ENCODE results near the gene HK1.

DNA sequence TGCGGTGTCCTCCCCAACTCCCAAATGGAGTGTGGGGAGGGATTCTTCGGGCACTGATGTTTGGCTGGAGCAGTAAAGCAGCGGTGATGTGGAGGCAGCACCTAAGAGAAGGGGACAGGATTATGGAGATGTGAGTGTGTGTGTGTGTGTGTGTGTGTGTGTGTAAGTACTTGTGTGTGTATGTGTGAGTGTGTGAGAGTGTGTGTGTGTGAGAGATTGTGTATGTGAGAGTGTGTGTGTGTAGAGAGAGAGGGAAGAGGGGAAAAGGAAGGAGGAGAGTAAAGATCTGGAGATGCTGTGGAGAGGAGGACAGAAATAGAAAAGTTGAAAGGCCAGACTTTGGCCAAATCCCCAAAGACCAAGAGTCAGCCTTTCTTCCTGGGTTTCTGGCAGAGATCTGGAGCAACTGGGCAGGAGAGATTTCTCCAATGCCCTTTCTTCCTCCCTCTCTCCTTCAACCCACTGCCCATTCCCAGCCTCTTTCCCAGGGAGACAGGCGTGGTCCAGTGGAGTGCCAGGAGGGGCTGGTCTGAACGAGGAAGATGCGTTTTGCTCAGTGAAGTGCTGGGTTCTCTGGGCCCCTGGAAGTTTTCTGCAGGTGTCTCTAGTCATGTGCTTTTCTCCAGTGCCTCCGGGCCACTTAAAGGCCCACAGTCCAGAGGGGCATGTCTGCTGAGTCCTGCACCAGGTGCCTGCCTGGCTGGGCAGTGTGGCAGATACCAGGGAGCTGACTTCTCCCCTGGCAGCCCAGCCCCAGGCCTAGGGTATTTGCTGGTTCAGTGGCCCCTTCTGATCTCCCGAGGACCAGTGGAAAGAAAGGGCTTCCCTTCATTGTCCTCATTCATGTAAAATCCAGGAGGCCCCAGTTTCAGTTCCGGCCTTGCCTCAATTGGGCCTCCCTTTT, 60.5 kb downstream of the HK1 start:
- TF ChIP-seq, protein P1, sequence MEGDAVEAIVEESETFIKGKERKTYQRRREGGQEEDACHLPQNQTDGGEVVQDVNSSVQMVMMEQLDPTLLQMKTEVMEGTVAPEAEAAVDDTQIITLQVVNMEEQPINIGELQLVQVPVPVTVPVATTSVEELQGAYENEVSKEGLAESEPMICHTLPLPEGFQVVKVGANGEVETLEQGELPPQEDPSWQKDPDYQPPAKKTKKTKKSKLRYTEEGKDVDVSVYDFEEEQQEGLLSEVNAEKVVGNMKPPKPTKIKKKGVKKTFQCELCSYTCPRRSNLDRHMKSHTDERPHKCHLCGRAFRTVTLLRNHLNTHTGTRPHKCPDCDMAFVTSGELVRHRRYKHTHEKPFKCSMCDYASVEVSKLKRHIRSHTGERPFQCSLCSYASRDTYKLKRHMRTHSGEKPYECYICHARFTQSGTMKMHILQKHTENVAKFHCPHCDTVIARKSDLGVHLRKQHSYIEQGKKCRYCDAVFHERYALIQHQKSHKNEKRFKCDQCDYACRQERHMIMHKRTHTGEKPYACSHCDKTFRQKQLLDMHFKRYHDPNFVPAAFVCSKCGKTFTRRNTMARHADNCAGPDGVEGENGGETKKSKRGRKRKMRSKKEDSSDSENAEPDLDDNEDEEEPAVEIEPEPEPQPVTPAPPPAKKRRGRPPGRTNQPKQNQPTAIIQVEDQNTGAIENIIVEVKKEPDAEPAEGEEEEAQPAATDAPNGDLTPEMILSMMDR (IDR thresholded peaks at IDR 0.05; ENCODE audit: borderline replicate concordance, extremely low read depth, low read length, poor library complexity, severe bottlenecking): no peak
- TF ChIP-seq EZH2 (IDR thresholded peaks at IDR 0.05; ENCODE audit: borderline replicate concordance, low read depth, low read length, severe bottlenecking): no peak
